ENCODE results near the gene IRAG1.

The IRAG1 gene

GRCh38 chr11:10646005-10646404 is 47.5 kb downstream of the IRAG1 start:
- DNase-seq (ENCODE audit: low spot score), result no peak

- no peak for DNase-seq (ENCODE audit: low spot score)
Observed at GRCh38 chr11:10645212-10645795, 48.3 kb downstream of the IRAG1 start.

All from CD4-positive, alpha-beta T cell treated with Interleukin-6 at 100 ng/mL for 8 hours (primary cell).